Heart right ventricle (tissue), 16 donors: ENCODE results near the gene STX3. TPM values are rescaled to one million over a fixed set of nuclear protein-coding genes. Genes with fewer than 3 reads are reported as not detected.

Source experiments
- ATAC-seq, 8 donors: fragments of 200-7000 bp; cut with Tn5 transposase; one replicate each; pipeline ENCODE4 v1.9.1; 2020; ENCODE audit warnings: mild to moderate bottlenecking in 8 of 8, moderate library complexity in 8 of 8, moderate number of reproducible peaks in 1 of 8
- DNase-seq, 2 donors: peaks; one replicate each; pipeline ENCODE4 v3.0.0-alpha.2; 2020
- H3K27ac ChIP-seq, 10 donors: fragments of 200-600 bp; sonication (generic) in 2 of 10; one replicate each; pipeline versions ENCODE4 v1.5.0 to v1.8.0; 2020 to 2022; ENCODE audit warnings: mild to moderate bottlenecking in 3 of 10
- H3K27me3 ChIP-seq, 7 donors: fragments of 200-600 bp; one replicate each; pipeline ENCODE4 v1.8.0; 2021 to 2022; ENCODE audit warnings: mild to moderate bottlenecking in 2 of 7
- H3K36me3 ChIP-seq, 9 donors: fragments of 200-600 bp; sonication (generic) in 1 of 9; one replicate each; pipeline versions ENCODE4 v1.5.0 to v1.8.0; 2020 to 2022; ENCODE audit warnings: mild to moderate bottlenecking in 2 of 9
- H3K4me1 ChIP-seq, 9 donors: fragments of 200-600 bp; sonication (generic) in 1 of 9; one replicate each; pipeline versions ENCODE4 v1.5.0 to v1.8.0; 2020 to 2022; ENCODE audit warnings: mild to moderate bottlenecking in 4 of 9
- H3K4me3 ChIP-seq, 10 donors: fragments of 200-600 bp; sonication (generic) in 2 of 10; one replicate each; pipeline versions ENCODE4 v1.5.0 to v1.8.0; 2020 to 2022; ENCODE audit warnings: mild to moderate bottlenecking in 7 of 10, moderate library complexity in 2 of 10
- H3K9me3 ChIP-seq, 11 donors: fragments of 200-600 bp in 10 of 11; sonication (generic) in 2 of 11; one replicate each; pipeline versions ENCODE4 v1.5.0 to v1.8.0; 2013 to 2022; ENCODE audit warnings: mild to moderate bottlenecking in 2 of 11, control low read depth in 1 of 11, moderate library complexity in 1 of 11
- CTCF ChIP-seq, 9 donors: fragments of 200-600 bp; sonication (generic) in 2 of 9; IDR thresholded peaks; one replicate each; pipeline versions ENCODE4 v1.5.0 to v1.8.0; 2021 to 2022; ENCODE audit warnings: antibody characterized with exemption in 9 of 9, mild to moderate bottlenecking in 5 of 9, moderate library complexity in 1 of 9
- WGBS, 2 donors: extraction: QIAGEN DNeasy Blood & Tissue Kit; methylation state at CpG; one replicate each; pipeline ENCODE4 v1.1.7; 2013; ENCODE audit warnings: inconsistent platforms in 1 of 2; 5-methylcytosine and 5-hydroxymethylcytosine counted together
- intact Hi-C, 10 donors: fragments of 100-400 bp; cut with DNase I; formaldehyde crosslinking; loops; one replicate each; pipeline versions ENCODE4 v1.11.1 to v1.14.2; 2022
- polyA plus RNA-seq, 2 donors: library from polyadenylated mRNA; stranded (reverse); fragments of 200-250 nt; gene quantifications; one replicate each; pipeline ENCODE4 v1.2.3, GENCODE V29; 2013
- total RNA-seq, 10 donors: library from RNA; stranded (reverse); fragmentation: NEBNext Ultra II Directional in 3 of 10; extraction: Animal tissue kit (Norgen Biotek cat#: 25700) in 3 of 10; gene quantifications; one replicate each; pipeline versions ENCODE4 v1.2.1 to v1.2.4, GENCODE V29; 2021 to 2023
- donor health status: Arrhythmogenic right ventricular cardiomyopathy.
- donor health status: ischemic (EF 13 %, LVEDD 7.1; RV severe dilation, severe dysfunction).
- donor health status: healthy with polysubstance abuse.
- donor health status: DM: no; HTN: yes; CAD: no.
- donor health status: DM: no; HTN: no; CAD: no.
- donor health status: ischemic (EF 25% LVEDD 6.9; RV normal size, moderate dysfunction).
- donor health status: ischemic (EF 25% LVEDD 5.7; RV mildly dilated, moderate dysfunction).
- donor health status: healthy.
- donor health status: DM: yes; HTN: yes; CAD: no.
- donor health status: Ischemic cardiomyopathy.
- donor health status: ischemic (EF 35%, LVEDD 5.7; RV mildly dilated, moderate dysfunction).
- donor health status: nonischemic (EF 11% LVEDD 7.7; RV severe dilation, severe dysfunction).
- donor health status: DM: yes; HTN: yes; CAD: no.
- donor health status: PGD.
- donor health status: ischemic (EF 29% LVEDD 5.4; RV normal size, mild dysfunction).
- donor health status: nonischemic (EF 23%, LVEDD 6.1; RV moderate dilation, normal function).

Gene STX3
- total and polyA plus RNA-seq, 12 donors = 5.4 to 12.8 (median 8.7) TPM

GRCh38 chr11:59719556-59719955 is 35.6 kb upstream of the STX3 start:
- 83 to 87% methylated on average over 2 of the region's 2 CpGs for WGBS, 2 donors
- no peak for TF ChIP-seq CTCF (IDR thresholded peaks at IDR 0.05)
- no peak for DNase-seq
- H3K9me3 ChIP-seq = no peaks in the 10 kb centered on the region
- H3K27me3 ChIP-seq = peaks cover 0 to 33% (median 7%) of the 10 kb centered on the region in 7 donors
- no peak overlapping the region for H3K27ac ChIP-seq
- no peak for ATAC-seq
- H3K36me3 ChIP-seq = no peaks in the 10 kb centered on the region
- no peak overlapping the region for H3K4me3 ChIP-seq
- intact Hi-C loops = no loop called here
- H3K4me1 ChIP-seq = no peaks in the 10 kb centered on the region

- intact Hi-C loops = no loop called here
- 71 to 85% methylated on average over 3 of the region's 3 CpGs for WGBS, 2 donors
- Histone ChIP-seq H3K9me3 (no peaks in the 10 kb centered on the region), H3K27me3 (peaks cover 0 to 22% (median 3%) of the 10 kb centered on the region in 7 donors), H3K27ac (no peak overlapping the region), H3K36me3 (no peaks in the 10 kb centered on the region), H3K4me1 (peaks cover 0 to 10% (median 0%) of the 10 kb centered on the region in 9 donors), H3K4me3 (no peak overlapping the region)
- ATAC-seq (no peak), DNase-seq (no peak)
- no peak for TF ChIP-seq CTCF (IDR thresholded peaks at IDR 0.05)
Measured at GRCh38 chr11:59724066-59724465, 31.1 kb upstream of the STX3 start.

- Histone ChIP-seq H3K36me3 (no peaks in the 10 kb centered on the region), H3K4me3 (no peak overlapping the region), H3K27me3 (no peaks in the 10 kb centered on the region), H3K4me1 (peaks cover 0 to 19% (median 0%) of the 10 kb centered on the region in 9 donors), H3K9me3 (no peaks in the 10 kb centered on the region), H3K27ac (no peak overlapping the region)
- DNase-seq (no peak), ATAC-seq (no peak)
- WGBS, 2 donors = 80% methylated on average over 1 of the region's 1 CpG
- no peak for TF ChIP-seq CTCF (IDR thresholded peaks at IDR 0.05)
- intact Hi-C loops = no loop called here
Measured at GRCh38 chr11:59727426-59727825, 27.8 kb upstream of the STX3 start.

GRCh38 chr11:59728154-59728553 is 27.0 kb upstream of the STX3 start:
- TF ChIP-seq CTCF (IDR thresholded peaks at IDR 0.05) = no peak
- Histone ChIP-seq H3K9me3 (no peaks in the 10 kb centered on the region), H3K4me1 (peaks cover 0 to 19% (median 0%) of the 10 kb centered on the region in 9 donors), H3K36me3 (no peaks in the 10 kb centered on the region), H3K27ac (peak overlapping the region in 2 of 10 donors; percentile 1 to 70), H3K4me3 (no peak overlapping the region), H3K27me3 (no peaks in the 10 kb centered on the region)
- no peak for DNase-seq
- intact Hi-C loops = no loop called here
- 61 to 74% methylated on average over 3 of the region's 3 CpGs for WGBS, 2 donors
- no peak for ATAC-seq
